Esophagus squamous epithelium (tissue), 5 donors: Measurements from ENCODE around the gene DMRTB1. TPM values are rescaled to one million over a fixed set of nuclear protein-coding genes. Genes with fewer than 3 reads are reported as not detected.

Experiments used
- DNase-seq: peaks from one replicate; lab custom pipeline; 2025; lab: John Stamatoyannopoulos, UW
- H3K27ac ChIP-seq, 4 donors: fragments of 200-600 bp; sonication (generic); one replicate each; pipeline ENCODE4 v1.5.1; 2016 to 2019; ENCODE audit warnings: mild to moderate bottlenecking in 1 of 4
- H3K27me3 ChIP-seq, 4 donors: fragments of 200-600 bp; sonication (generic); 1 replicate in 3 of 4; 2 replicates in 1 of 4; pipeline versions ENCODE4 v1.5.1 to v1.6.0; 2017 to 2021; ENCODE audit warnings: antibody characterized with exemption in 1 of 4
- H3K36me3 ChIP-seq, 3 donors: fragments of 200-600 bp; sonication (generic); one replicate each; pipeline ENCODE4 v1.5.1; 2016 to 2019
- H3K4me1 ChIP-seq, 3 donors: fragments of 200-600 bp; sonication (generic); one replicate each; pipeline ENCODE4 v1.5.1; 2017 to 2019
- H3K4me3 ChIP-seq, 4 donors: fragments of 200-600 bp; sonication (generic); 1 replicate in 3 of 4; 2 replicates in 1 of 4; pipeline ENCODE4 v1.5.1; 2016 to 2019; ENCODE audit warnings: mild to moderate bottlenecking in 2 of 4, moderate library complexity in 1 of 4
- H3K9me3 ChIP-seq, 3 donors: fragments of 200-600 bp; sonication (generic); one replicate each; pipeline ENCODE4 v1.5.1; 2016 to 2019
- CTCF ChIP-seq, 6 experiments: fragments of 450-650 bp in 4 of 6; fragments of 200-600 bp in 2 of 6; sonication (generic) in 2 of 6; IDR thresholded peaks; one replicate each; pipeline ENCODE4 v1.5.1; 2016 to 2019; ENCODE audit warnings: antibody characterized with exemption in 6 of 6, mild to moderate bottlenecking in 4 of 6, moderate library complexity in 4 of 6
- POLR2A ChIP-seq, 4 donors: fragments of 450-650 bp; IDR thresholded peaks; one replicate each; pipeline ENCODE4 v1.6.1; 2017; ENCODE audit warnings: antibody characterized with exemption in 4 of 4, mild to moderate bottlenecking in 4 of 4, moderate library complexity in 3 of 4
- WGBS, 2 donors: methylation state at CpG; one replicate each; pipeline ENCODE4 v1.1.5; 2018; 5-methylcytosine and 5-hydroxymethylcytosine counted together
- intact Hi-C: fragments of 100-400 bp; cut with DNase I; formaldehyde crosslinking; loops from one replicate; pipeline ENCODE4 v1.15.0; 2022
- total RNA-seq, 4 donors: library from RNA; depleted of rRNA; stranded (reverse); fragments of >200 nt; gene quantifications; one replicate each; pipeline ENCODE4 v1.1.0, GENCODE V29; 2016
- donor health status: DM: yes; HTN: yes; CAD: no.

The DMRTB1 gene
- total RNA-seq, 4 donors from 2014 or later, result not detected

GRCh38 chr1:53508056-53508990 lies 49.1 kb downstream of the DMRTB1 start:
- Histone ChIP-seq H3K27ac (no peak overlapping the region), H3K4me3 (no peak overlapping the region), H3K36me3 (no peaks in the 10 kb centered on the region), H3K27me3 (peaks cover 0 to 3% (median 0%) of the 10 kb centered on the region in 4 donors), H3K4me1 (peaks cover 0 to 38% (median 0%) of the 10 kb centered on the region in 3 donors), H3K9me3 (no peaks in the 10 kb centered on the region)
- WGBS, 2 donors, result 35 to 48% methylated on average over 5 to 14 of the region's 22 CpGs
- no peak for DNase-seq
- TF ChIP-seq CTCF (IDR thresholded peaks at IDR 0.05), result no peak
- no peak for TF ChIP-seq POLR2A (IDR thresholded peaks at IDR 0.05)
- intact Hi-C loops, result no loop called here

GRCh38 chr1:53508991-53509666 lies 49.9 kb downstream of the DMRTB1 start:
- Histone ChIP-seq H3K9me3 (no peaks in the 10 kb centered on the region), H3K27ac (no peak overlapping the region), H3K4me3 (peak overlapping the region in 3 of 4 donors; percentile 10 to 30 (median 12)), H3K27me3 (no peaks in the 10 kb centered on the region), H3K4me1 (peaks cover 0 to 38% (median 0%) of the 10 kb centered on the region in 3 donors), H3K36me3 (no peaks in the 10 kb centered on the region)
- 19 to 22% methylated on average over 12 to 13 of the region's 23 CpGs for WGBS, 2 donors
- no peak for DNase-seq
- intact Hi-C loops, result no loop called here
- TF ChIP-seq POLR2A (IDR thresholded peaks at IDR 0.05) (no peak), CTCF (IDR thresholded peaks at IDR 0.05) (no peak)

- Histone ChIP-seq H3K4me3 (no peak overlapping the region), H3K4me1 (peaks cover 0 to 38% (median 0%) of the 10 kb centered on the region in 3 donors), H3K9me3 (no peaks in the 10 kb centered on the region), H3K36me3 (no peaks in the 10 kb centered on the region), H3K27ac (no peak overlapping the region), H3K27me3 (no peaks in the 10 kb centered on the region)
- intact Hi-C loops, result no loop called here
- DNase-seq, result no peak
- WGBS, 2 donors, result 74 to 96% methylated on average over 3 to 4 of the region's 13 CpGs
- TF ChIP-seq CTCF (IDR thresholded peaks at IDR 0.05) (no peak), POLR2A (IDR thresholded peaks at IDR 0.05) (no peak)
Observed at GRCh38 chr1:53509775-53510174, 50.6 kb downstream of the DMRTB1 start.

GRCh38 chr1:53510215-53510614 lies 51.0 kb downstream of the DMRTB1 start:
- no peak for TF ChIP-seq CTCF (IDR thresholded peaks at IDR 0.05)
- TF ChIP-seq POLR2A (IDR thresholded peaks at IDR 0.05), result no peak
- Histone ChIP-seq H3K4me1 (peaks cover 0 to 38% (median 0%) of the 10 kb centered on the region in 3 donors), H3K27ac (no peak overlapping the region), H3K9me3 (no peaks in the 10 kb centered on the region), H3K4me3 (no peak overlapping the region), H3K27me3 (no peaks in the 10 kb centered on the region), H3K36me3 (no peaks in the 10 kb centered on the region)
- intact Hi-C loops, result no loop called here
- 92 to 98% methylated on average over 4 to 6 of the region's 7 CpGs for WGBS, 2 donors
- DNase-seq, result no peak
